Heart right ventricle (tissue), 16 donors: ENCODE measurements around the gene TESK1. TPM values are rescaled to one million over a fixed set of nuclear protein-coding genes. Genes with fewer than 3 reads are reported as not detected.

Source experiments
- ATAC-seq, 8 donors: fragments of 200-7000 bp; cut with Tn5 transposase; one replicate each; pipeline ENCODE4 v1.9.1; 2020; ENCODE audit warnings: mild to moderate bottlenecking in 8 of 8, moderate library complexity in 8 of 8, moderate number of reproducible peaks in 1 of 8
- DNase-seq, 2 donors: peaks; one replicate each; pipeline ENCODE4 v3.0.0-alpha.2; 2020
- H3K27ac ChIP-seq, 10 donors: fragments of 200-600 bp; sonication (generic) in 2 of 10; one replicate each; pipeline versions ENCODE4 v1.5.0 to v1.8.0; 2020 to 2022; ENCODE audit warnings: mild to moderate bottlenecking in 3 of 10
- H3K27me3 ChIP-seq, 7 donors: fragments of 200-600 bp; one replicate each; pipeline ENCODE4 v1.8.0; 2021 to 2022; ENCODE audit warnings: mild to moderate bottlenecking in 2 of 7
- H3K36me3 ChIP-seq, 9 donors: fragments of 200-600 bp; sonication (generic) in 1 of 9; one replicate each; pipeline versions ENCODE4 v1.5.0 to v1.8.0; 2020 to 2022; ENCODE audit warnings: mild to moderate bottlenecking in 2 of 9
- H3K4me1 ChIP-seq, 9 donors: fragments of 200-600 bp; sonication (generic) in 1 of 9; one replicate each; pipeline versions ENCODE4 v1.5.0 to v1.8.0; 2020 to 2022; ENCODE audit warnings: mild to moderate bottlenecking in 4 of 9
- H3K4me3 ChIP-seq, 10 donors: fragments of 200-600 bp; sonication (generic) in 2 of 10; one replicate each; pipeline versions ENCODE4 v1.5.0 to v1.8.0; 2020 to 2022; ENCODE audit warnings: mild to moderate bottlenecking in 7 of 10, moderate library complexity in 2 of 10
- H3K9me3 ChIP-seq, 11 donors: fragments of 200-600 bp in 10 of 11; sonication (generic) in 2 of 11; one replicate each; pipeline versions ENCODE4 v1.5.0 to v1.8.0; 2013 to 2022; ENCODE audit warnings: mild to moderate bottlenecking in 2 of 11, control low read depth in 1 of 11, moderate library complexity in 1 of 11
- CTCF ChIP-seq, 9 donors: fragments of 200-600 bp; sonication (generic) in 2 of 9; IDR thresholded peaks; one replicate each; pipeline versions ENCODE4 v1.5.0 to v1.8.0; 2021 to 2022; ENCODE audit warnings: antibody characterized with exemption in 9 of 9, mild to moderate bottlenecking in 5 of 9, moderate library complexity in 1 of 9
- WGBS, 2 donors: extraction: QIAGEN DNeasy Blood & Tissue Kit; methylation state at CpG; one replicate each; pipeline ENCODE4 v1.1.7; 2013; ENCODE audit warnings: inconsistent platforms in 1 of 2; 5-methylcytosine and 5-hydroxymethylcytosine counted together
- intact Hi-C, 10 donors: fragments of 100-400 bp; cut with DNase I; formaldehyde crosslinking; loops; one replicate each; pipeline versions ENCODE4 v1.11.1 to v1.14.2; 2022
- polyA plus RNA-seq, 2 donors: library from polyadenylated mRNA; stranded (reverse); fragments of 200-250 nt; gene quantifications; one replicate each; pipeline ENCODE4 v1.2.3, GENCODE V29; 2013
- total RNA-seq, 10 donors: library from RNA; stranded (reverse); fragmentation: NEBNext Ultra II Directional in 3 of 10; extraction: Animal tissue kit (Norgen Biotek cat#: 25700) in 3 of 10; gene quantifications; one replicate each; pipeline versions ENCODE4 v1.2.1 to v1.2.4, GENCODE V29; 2021 to 2023
- donor health status: Arrhythmogenic right ventricular cardiomyopathy.
- donor health status: ischemic (EF 13 %, LVEDD 7.1; RV severe dilation, severe dysfunction).
- donor health status: healthy with polysubstance abuse.
- donor health status: DM: no; HTN: yes; CAD: no.
- donor health status: DM: no; HTN: no; CAD: no.
- donor health status: ischemic (EF 25% LVEDD 6.9; RV normal size, moderate dysfunction).
- donor health status: ischemic (EF 25% LVEDD 5.7; RV mildly dilated, moderate dysfunction).
- donor health status: healthy.
- donor health status: DM: yes; HTN: yes; CAD: no.
- donor health status: Ischemic cardiomyopathy.
- donor health status: ischemic (EF 35%, LVEDD 5.7; RV mildly dilated, moderate dysfunction).
- donor health status: nonischemic (EF 11% LVEDD 7.7; RV severe dilation, severe dysfunction).
- donor health status: DM: yes; HTN: yes; CAD: no.
- donor health status: PGD.
- donor health status: ischemic (EF 29% LVEDD 5.4; RV normal size, mild dysfunction).
- donor health status: nonischemic (EF 23%, LVEDD 6.1; RV moderate dilation, normal function).

The TESK1 gene
- total and polyA plus RNA-seq, 12 donors, result 18.0 to 38.8 (median 24.3) TPM

- no peaks in the 10 kb centered on the region for H3K9me3 ChIP-seq
- intact Hi-C loops, result loop anchor here in 6 of 10 donors (5.0 to 10.0 kb wide), 5 partner anchors 70 to 443 kb away; partner anchors contain the start of gene ATOSB (in 3 of the 6)
- no peak for ATAC-seq
- no peak for TF ChIP-seq CTCF (IDR thresholded peaks at IDR 0.05)
- H3K4me1 ChIP-seq, result peaks cover 4 to 36% (median 21%) of the 10 kb centered on the region in 9 donors
- no peak overlapping the region for H3K4me3 ChIP-seq
- no peak for DNase-seq
- WGBS, 2 donors, result 82 to 85% methylated on average over 6 of the region's 6 CpGs
- peaks cover 3 to 81% (median 59%) of the 10 kb centered on the region in 9 donors for H3K36me3 ChIP-seq
- H3K27ac ChIP-seq, result no peak overlapping the region
- H3K27me3 ChIP-seq, result no peaks in the 10 kb centered on the region
These were observed 47.7 kb upstream of the TESK1 start for GRCh38 chr9:35557320-35557719.

DNA sequence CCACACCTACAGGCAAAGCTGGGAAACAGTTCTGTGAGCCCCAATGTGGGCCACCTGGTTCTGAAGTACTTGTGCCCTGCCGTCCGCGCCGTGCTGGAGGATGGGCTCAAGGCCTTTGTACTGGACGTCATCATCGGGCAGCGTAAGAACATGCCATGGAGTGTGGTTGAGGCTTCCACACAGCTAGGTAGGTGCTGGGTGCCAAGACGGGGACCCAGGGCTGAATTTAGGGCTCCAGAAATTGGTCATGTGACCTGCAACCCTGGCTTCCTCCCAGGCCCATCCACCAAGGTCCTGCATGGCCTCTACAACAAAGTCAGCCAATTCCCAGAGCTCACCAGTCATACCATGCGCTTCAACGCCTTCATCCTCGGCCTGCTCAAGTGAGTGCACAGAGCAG is 46.9 kb upstream of the TESK1 start:
- no peak for TF ChIP-seq CTCF (IDR thresholded peaks at IDR 0.05)
- DNase-seq, result no peak
- Histone ChIP-seq H3K27me3 (no peaks in the 10 kb centered on the region), H3K9me3 (no peaks in the 10 kb centered on the region), H3K4me1 (peaks cover 7 to 33% (median 14%) of the 10 kb centered on the region in 9 donors), H3K4me3 (no peak overlapping the region), H3K36me3 (peaks cover 3 to 90% (median 59%) of the 10 kb centered on the region in 9 donors), H3K27ac (no peak overlapping the region)
- no peak for ATAC-seq
- WGBS, 2 donors, result 92 to 93% methylated on average over 11 of the region's 11 CpGs
- intact Hi-C loops, result loop anchor here in 6 of 10 donors (5.0 to 10.0 kb wide), 5 partner anchors 71 to 443 kb away; partner anchors contain the start of gene ATOSB (in 3 of the 6)

DNA sequence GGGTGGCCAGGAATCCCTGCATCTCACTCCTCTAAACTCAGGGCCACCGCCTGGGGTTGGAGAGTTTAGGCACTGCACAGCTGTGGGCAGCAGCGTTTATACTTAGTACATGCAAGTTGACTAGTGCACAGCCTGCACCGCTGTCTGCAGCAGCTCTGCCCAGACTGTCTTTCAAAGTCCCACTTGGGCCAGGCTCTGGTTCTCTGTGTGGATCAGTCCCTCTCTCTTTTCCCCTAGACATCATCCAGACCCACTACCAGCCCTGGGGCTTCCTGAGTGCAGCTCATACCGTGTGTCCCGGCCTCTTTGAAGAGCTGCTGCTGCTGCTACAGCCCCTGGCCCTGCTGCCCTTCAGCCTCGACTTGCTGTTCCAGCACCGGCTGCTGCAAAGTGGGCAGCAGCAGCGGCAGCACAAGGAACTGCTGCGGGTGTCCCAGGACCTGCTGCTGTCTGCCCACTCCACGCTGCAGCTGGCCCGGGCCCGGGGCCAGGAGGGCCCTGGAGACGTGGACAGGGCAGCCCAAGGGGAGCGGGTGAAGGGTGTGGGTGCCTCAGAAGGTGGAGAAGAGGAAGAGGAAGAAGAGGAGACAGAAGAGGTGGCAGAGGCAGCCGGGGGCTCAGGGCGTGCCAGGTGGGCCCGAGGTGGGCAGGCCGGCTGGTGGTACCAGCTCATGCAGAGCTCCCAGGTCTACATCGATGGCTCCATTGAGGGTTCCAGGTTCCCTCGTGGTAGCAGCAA is 45.1 kb upstream of the TESK1 start:
- intact Hi-C loops, result loop anchor here in 7 of 10 donors (5.0 to 10.0 kb wide), 6 partner anchors 73 to 445 kb away; partner anchors contain the start of gene ATOSB (in 3 of the 7)
- ATAC-seq, result no peak
- DNase-seq, result no peak

More for the DNA sequence above, 45.1 kb upstream of the TESK1 start:
- peaks cover 3 to 83% (median 55%) of the 10 kb centered on the region in 9 donors for H3K36me3 ChIP-seq
- H3K27me3 ChIP-seq, result no peaks in the 10 kb centered on the region
- H3K4me1 ChIP-seq, result peaks cover 13 to 39% (median 23%) of the 10 kb centered on the region in 9 donors
- TF ChIP-seq CTCF (IDR thresholded peaks at IDR 0.05), result no peak
- no peak overlapping the region for H3K4me3 ChIP-seq
- H3K27ac ChIP-seq, result peak overlapping the region in 1 of 10 donors; percentile 12
- 85 to 90% methylated on average over 20 of the region's 20 CpGs for WGBS, 2 donors
- H3K9me3 ChIP-seq, result no peaks in the 10 kb centered on the region
